GM12878 (cell line): ENCODE results near the gene CYP2J2. TPM values are rescaled to one million over a fixed set of nuclear protein-coding genes. Genes with fewer than 3 reads are reported as not detected.

ENCODE experiments used
- ATAC-seq: fragments of 200-7000 bp; cut with Tn5 transposase; 3 replicates; pipeline ENCODE4 v1.9.1; 2020; ENCODE audit warnings: mild to moderate bottlenecking, moderate library complexity
- Bru-seq: library from RNA; stranded (reverse); fragments of 400-500 nt; gene quantifications from one replicate; lab custom pipeline; 2021; lab: Mats Ljungman, UMichigan
- BruChase-seq, 2 experiments: library from RNA; stranded (reverse); fragments of 400-500 nt; gene quantifications; one replicate each; lab custom pipeline; 2021; lab: Mats Ljungman, UMichigan
- BruUV-seq: library from RNA; stranded (reverse); fragments of 400-500 nt; replicated peaks from 2 replicates; lab custom pipeline; 2021; lab: Mats Ljungman, UMichigan
- CTCF ChIA-PET: fragments of 300-600 bp; sonication (Branson Sonifier 250); formaldehyde crosslinking; extraction: SDS; loops from one replicate; lab custom pipeline; 2021; ENCODE audit warnings: inconsistent platforms; lab: Yijun Ruan, JAX
- POLR2A ChIA-PET: fragments of 350-600 bp; formaldehyde crosslinking; extraction: SDS; loops from one replicate; lab custom pipeline; 2021; ENCODE audit warnings: inconsistent platforms; lab: Charles Lee
- RAD21 ChIA-PET: fragments of 300-600 bp; sonication (Branson Sonifier 250); formaldehyde crosslinking; loops from one replicate; lab custom pipeline; 2023; ENCODE audit warnings: antibody characterized with exemption; ENCODE audit not compliant: unreplicated experiment; lab: Charles Lee
- SMC1A ChIA-PET: fragments of 300-600 bp; sonication (Branson Sonifier 250); formaldehyde crosslinking; loops from one replicate; lab custom pipeline; 2023; ENCODE audit not compliant: unreplicated experiment, uncharacterized antibody; lab: Charles Lee
- DNase-seq: peaks from one replicate; pipeline ENCODE4 v3.0.0-alpha.2; 2011; ENCODE audit warnings: low read depth, low spot score
- FAIRE-seq: peaks from 3 replicates; lab custom pipeline; 2011; peaks lifted over from hg19 to GRCh38; lab: Jason Lieb, UNC
- H2AFZ ChIP-seq: 2 replicates; pipeline ENCODE4 v1.6.0; 2011; ENCODE audit warnings: low read depth, low read length, control low read depth; ENCODE audit not compliant: control insufficient read depth
- H3K27ac ChIP-seq: 2 replicates; pipeline ENCODE4 v1.5.1; 2011; ENCODE audit warnings: control low read depth; ENCODE audit not compliant: control insufficient read depth, insufficient read depth
- H3K27me3 ChIP-seq, 2 experiments: replicated peaks in 1 of 2; 2 replicates each; pipeline versions ENCODE4 v1.6.0 to v1.6.1; 2011; ENCODE audit warnings: low read length in 1 of 2; ENCODE audit not compliant: control insufficient read depth in 2 of 2, insufficient read depth in 2 of 2
- H3K36me3 ChIP-seq, 2 experiments: 2 replicates each; pipeline ENCODE4 v1.5.1; 2011; ENCODE audit warnings: low read length in 1 of 2; ENCODE audit not compliant: control insufficient read depth in 2 of 2, insufficient read depth in 2 of 2
- H3K4me1 ChIP-seq: 2 replicates; pipeline ENCODE4 v1.6.1; 2011; ENCODE audit warnings: mild to moderate bottlenecking, low read length, moderate library complexity, mixed read lengths; ENCODE audit not compliant: control insufficient read depth, insufficient read depth
- H3K4me2 ChIP-seq: 2 replicates; pipeline ENCODE4 v1.6.0; 2011; ENCODE audit warnings: control low read depth; ENCODE audit not compliant: control insufficient read depth, insufficient read depth
- H3K4me3 ChIP-seq: fragments of 200-600 bp; sonication (generic); 2 replicates; pipeline ENCODE4 v1.5.1; 2016
- H3K79me2 ChIP-seq: 2 replicates; pipeline ENCODE4 v1.6.0; 2011; ENCODE audit warnings: low read length; ENCODE audit not compliant: control insufficient read depth, insufficient read depth
- H3K9ac ChIP-seq: 2 replicates; pipeline ENCODE4 v1.8.0; 2011; ENCODE audit warnings: low read length, control low read depth, mixed read lengths; ENCODE audit not compliant: control insufficient read depth, insufficient read depth
- H3K9me3 ChIP-seq: replicated peaks from 3 replicates; pipeline ENCODE4 v1.5.1; 2011; ENCODE audit warnings: mild to moderate bottlenecking, low read length; ENCODE audit not compliant: control insufficient read depth, insufficient read depth
- H4K20me1 ChIP-seq: 2 replicates; pipeline ENCODE4 v1.6.0; 2011; ENCODE audit not compliant: control insufficient read depth, insufficient read depth
- HCFC1 ChIP-seq: fragments of 150-350 bp; IDR thresholded peaks from 2 replicates; pipeline ENCODE4 v1.6.1; 2014; ENCODE audit warnings: low read length
- IKZF1 ChIP-seq: fragments of 450-650 bp; conservative IDR thresholded peaks from 2 replicates; pipeline ENCODE4 v1.6.1; 2017; ENCODE audit warnings: antibody characterized with exemption, mild to moderate bottlenecking
- WGBS: methylation state at CpG from one replicate; pipeline ENCODE4 v1.1.6; 2016; ENCODE audit warnings: low lambda C conversion rate; ENCODE audit not compliant: insufficient replicate concordance, insufficient coverage; ENCODE audit errors: missing lambda C conversion rate; 5-methylcytosine and 5-hydroxymethylcytosine counted together
- in situ Hi-C: fragments of 300-500 bp; cut with MboI; formaldehyde crosslinking; loops from 9 replicates; pipeline ENCODE4 v1.14.3; 2018; ENCODE audit warnings: mixed read lengths
- intact Hi-C: fragments of 100-400 bp; cut with micrococcal nuclease; formaldehyde crosslinking; loops from one replicate; pipeline ENCODE4 v1.14.2; 2022; ENCODE audit not compliant: unreplicated experiment
- long read RNA-seq, 2 experiments: library from polyadenylated mRNA; unstranded; transcript quantifications; one replicate each; pipeline ENCODE4 v2.0.0, GENCODE V29; 2019 to 2020
- polyA minus RNA-seq, 3 experiments: library from RNA; depleted of rRNA, polyadenylated mRNA; stranded (reverse); fragments of >200 nt; gene quantifications; 2 replicates each; pipeline ENCODE4 v1.2.3, GENCODE V29; 2011
- polyA plus RNA-seq, 11 experiments: library from polyadenylated mRNA; depleted of rRNA in 4 of 11; unstranded in 6 of 11; stranded (reverse) in 5 of 11; fragments of >200 nt; fragmentation: Nextera tagmentation in 4 of 11; fragmentation: Illumina TruSeq in 1 of 11; extraction: Ambion mirVana in 4 of 11; extraction: Trizol in 1 of 11; gene quantifications; 1 replicate in 1 of 11; 2 replicates in 10 of 11; pipeline versions ENCODE4 v1.2.1 to v1.2.3, GENCODE V29; 2011 to 2016; ENCODE audit warnings: inconsistent platforms in 2 of 11, missing spikeins in 2 of 11, low read depth in 1 of 11
- total RNA-seq, 4 experiments: library from RNA; depleted of rRNA in 3 of 4; stranded (reverse); fragments of >200 nt in 3 of 4; fragmentation: Illumina TruSeq in 1 of 4; extraction: Trizol in 1 of 4; gene quantifications; 2 replicates each; pipeline versions ENCODE4 v1.2.1 to v1.2.3, GENCODE V29; 2013 to 2021

CYP2J2 gene, protein sequence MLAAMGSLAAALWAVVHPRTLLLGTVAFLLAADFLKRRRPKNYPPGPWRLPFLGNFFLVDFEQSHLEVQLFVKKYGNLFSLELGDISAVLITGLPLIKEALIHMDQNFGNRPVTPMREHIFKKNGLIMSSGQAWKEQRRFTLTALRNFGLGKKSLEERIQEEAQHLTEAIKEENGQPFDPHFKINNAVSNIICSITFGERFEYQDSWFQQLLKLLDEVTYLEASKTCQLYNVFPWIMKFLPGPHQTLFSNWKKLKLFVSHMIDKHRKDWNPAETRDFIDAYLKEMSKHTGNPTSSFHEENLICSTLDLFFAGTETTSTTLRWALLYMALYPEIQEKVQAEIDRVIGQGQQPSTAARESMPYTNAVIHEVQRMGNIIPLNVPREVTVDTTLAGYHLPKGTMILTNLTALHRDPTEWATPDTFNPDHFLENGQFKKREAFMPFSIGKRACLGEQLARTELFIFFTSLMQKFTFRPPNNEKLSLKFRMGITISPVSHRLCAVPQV
- total RNA-seq (2013; cell fraction: nucleolus; rRNA removed), result 0.23 and 0.24 TPM in 2 replicates
- total RNA-seq (2014; rRNA removed) (0.05 and 0.06 TPM in 2 replicates), total RNA-seq (2014; rRNA removed; fragmentation: Illumina TruSeq; extraction: Trizol) (0.09 TPM in 2 replicates), total RNA-seq (2021) (0.08 and 0.15 TPM in 2 replicates), polyA plus RNA-seq (2011; rRNA removed) (0.33 and 0.34 TPM in 2 replicates), polyA plus RNA-seq (2014; fragmentation: Illumina TruSeq; extraction: Trizol) (0.10 and 0.17 TPM in 2 replicates), polyA plus RNA-seq (2014; fragmentation: Nextera tagmentation; extraction: Ambion mirVana) (not detected), polyA plus RNA-seq (2014; rRNA removed) (0.09 TPM in 1 of 2 replicates, not detected in the other), polyA plus RNA-seq (2016; fragmentation: Nextera tagmentation; extraction: Ambion mirVana) (under 1 TPM in 1 of 2 experiments, not detected in 1; 0.12 TPM), polyA minus RNA-seq (2011; rRNA and poly(A)+ RNA removed) (0.29 and 0.41 TPM in 2 replicates), Bru-seq, nascent RNA (percentile 17 among the genes with signal in this experiment), BruChase-seq, experiment 1, labeled RNA remaining after a 6-hour chase (percentile 12 among the genes with signal in this experiment), BruChase-seq, experiment 2, labeled RNA remaining after a 2-hour chase (percentile 15 among the genes with signal in this experiment)
- not detected for polyA plus RNA-seq (2011; ENCODE audit: low read depth)
- 0.18 and 0.24 TPM in 2 replicates for polyA plus RNA-seq (2011; cell fraction: cytosol; rRNA removed)
- polyA plus RNA-seq (2011; cell fraction: nucleus; rRNA removed), result 0.75 and 0.80 TPM in 2 replicates
- 0.06 TPM in 1 of 2 replicates, not detected in the other for polyA plus RNA-seq (2012)
- not detected in 2 replicates for polyA minus RNA-seq (2011; cell fraction: cytosol; rRNA and poly(A)+ RNA removed)
- 0.12 and 0.29 TPM in 2 replicates for polyA minus RNA-seq (2011; cell fraction: nucleus; rRNA and poly(A)+ RNA removed)
- long read RNA-seq, experiment 1, partial matches to known transcripts, result 0 of 1 reads
- long read RNA-seq, experiment 1, other reads (novel, unspliced or antisense), result 0 of 1 reads
- long read RNA-seq, experiment 2, partial matches to known transcripts, result 0 of 4 reads
- long read RNA-seq, experiment 2, other reads (novel, unspliced or antisense), result 1 of 4 reads

DNA sequence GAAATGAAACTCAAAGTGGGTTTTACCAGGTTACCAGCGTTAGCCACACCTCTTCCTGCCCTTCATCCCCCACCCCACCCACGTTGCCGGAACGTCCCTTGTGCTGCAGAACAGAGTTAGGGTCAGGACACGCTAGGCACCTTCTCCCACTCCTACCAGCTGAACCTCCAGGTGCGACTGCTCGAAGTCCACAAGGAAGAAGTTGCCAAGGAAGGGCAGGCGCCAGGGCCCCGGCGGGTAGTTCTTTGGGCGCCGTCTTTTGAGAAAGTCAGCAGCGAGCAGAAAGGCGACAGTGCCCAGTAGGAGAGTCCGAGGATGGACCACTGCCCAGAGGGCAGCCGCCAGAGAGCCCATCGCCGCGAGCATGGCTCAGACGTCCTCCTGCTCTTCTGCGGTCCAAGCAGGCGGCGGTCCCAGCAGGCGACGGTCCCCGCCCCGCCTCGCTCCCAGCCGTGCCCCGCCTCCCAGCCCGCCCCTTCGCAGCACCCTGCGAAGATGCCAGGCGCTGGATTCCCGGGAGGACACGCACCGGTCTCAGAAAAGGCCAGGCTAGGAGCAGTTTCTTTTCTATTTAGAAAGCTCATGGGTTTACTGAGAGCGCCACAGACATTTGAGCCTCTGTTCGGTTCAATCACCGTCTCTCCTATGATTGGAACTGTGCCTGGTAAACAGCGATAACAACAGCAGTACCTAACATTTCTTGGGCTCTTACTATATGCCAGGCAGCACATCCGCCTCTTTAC, at the start of gene CYP2J2:
TSS of gene CYP2J2 (minus strand) at position 393 of the 743 bp plus-strand sequence. CDS start at position 366, 27 bp downstream.
- SMC1A ChIA-PET, result no interaction called here
- Histone ChIP-seq H4K20me1 (no peaks in the 10 kb centered on the region), H3K4me3 (peak within 1 kb of the TSS; percentile 57), H3K4me1 (no peaks in the 10 kb centered on the region), H3K27ac (no peak within 1 kb of the TSS), H2AFZ (peak within 1 kb of the TSS; percentile 71), H3K79me2 (no peaks in the 10 kb centered on the region), H3K9ac (no peak within 1 kb of the TSS), H3K36me3 (no peaks in the 10 kb centered on the region), H3K4me2 (peak within 1 kb of the TSS; percentile 67), H3K9me3 (peaks cover 2% of the 10 kb centered on the region; the same call in 2 of the 3 replicates), H3K27me3 (peaks cover 0 to 8% of the 10 kb centered on the region in 2 experiments; a peak in 3 of 4 replicates)
- WGBS, result 9% methylated on average over 41 of the region's 42 CpGs
- in situ Hi-C loops, result no loop called here
- ATAC-seq (peak; percentile 94), FAIRE-seq (no peak), DNase-seq (peak; percentile 4)
- RAD21 ChIA-PET, result no interaction called here
- intact Hi-C loops, result no loop called here
- CTCF ChIA-PET, result interaction anchor here (1.0 to 1.1 kb wide), 2 partner anchors 20 to 21 kb away, joined by 3 to 9 read pairs; no protein-coding TSS in a partner anchor
- POLR2A ChIA-PET, result no interaction called here
- no peak for TF ChIP-seq HCFC1
- peak; percentile 24; the same call in 1 of the 2 replicates for TF ChIP-seq IKZF1
- BruUV-seq, result no TSS peak
